ENCODE results near the gene ZRSR2.
"Not testable (repeated sequence)": the region's sequence is repeated elsewhere in the genome, so short reads cannot be mapped to it uniquely, and the experiment has no call there.

The ZRSR2 gene, protein sequence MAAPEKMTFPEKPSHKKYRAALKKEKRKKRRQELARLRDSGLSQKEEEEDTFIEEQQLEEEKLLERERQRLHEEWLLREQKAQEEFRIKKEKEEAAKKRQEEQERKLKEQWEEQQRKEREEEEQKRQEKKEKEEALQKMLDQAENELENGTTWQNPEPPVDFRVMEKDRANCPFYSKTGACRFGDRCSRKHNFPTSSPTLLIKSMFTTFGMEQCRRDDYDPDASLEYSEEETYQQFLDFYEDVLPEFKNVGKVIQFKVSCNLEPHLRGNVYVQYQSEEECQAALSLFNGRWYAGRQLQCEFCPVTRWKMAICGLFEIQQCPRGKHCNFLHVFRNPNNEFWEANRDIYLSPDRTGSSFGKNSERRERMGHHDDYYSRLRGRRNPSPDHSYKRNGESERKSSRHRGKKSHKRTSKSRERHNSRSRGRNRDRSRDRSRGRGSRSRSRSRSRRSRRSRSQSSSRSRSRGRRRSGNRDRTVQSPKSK

DNA sequence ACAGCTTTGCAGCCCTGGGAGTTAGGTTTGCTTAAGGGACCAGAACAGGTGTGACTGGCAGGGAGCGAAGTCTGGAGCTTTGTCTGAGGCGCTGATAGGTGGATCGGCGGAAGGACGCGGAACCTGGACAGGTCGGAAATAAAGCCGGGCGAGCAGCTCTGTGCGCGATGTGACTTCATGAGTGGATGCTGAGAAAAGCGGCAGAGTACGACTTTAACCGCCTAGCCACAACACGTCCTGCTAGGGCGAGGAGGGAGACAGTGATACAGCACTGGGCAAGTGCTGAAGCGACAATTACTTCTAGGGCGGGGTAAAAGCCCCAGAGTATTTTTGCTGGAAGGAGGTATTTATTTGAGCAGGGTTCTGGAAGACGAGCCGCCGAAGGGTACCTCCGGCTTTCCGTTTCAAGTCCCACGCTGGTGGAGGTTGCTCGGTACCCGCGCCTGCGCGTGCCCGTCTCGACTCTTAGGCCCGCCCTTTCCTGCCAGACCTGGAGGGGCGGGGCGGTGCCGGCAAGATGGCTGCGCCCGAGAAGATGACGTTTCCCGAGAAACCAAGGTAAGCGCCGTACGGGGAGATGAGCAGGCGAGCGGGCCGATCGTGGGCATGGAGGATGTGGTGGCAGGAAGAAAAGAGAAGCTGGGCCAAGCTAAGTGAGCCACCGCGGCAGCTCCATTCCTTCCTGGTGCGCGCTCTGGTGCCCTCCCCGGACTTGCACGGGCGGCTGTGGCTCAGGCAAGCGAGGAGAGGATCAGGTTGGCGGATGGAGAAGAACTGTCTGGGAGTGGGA is at the start of gene ZRSR2:
ZRSR2 (plus strand) TSS at position 506 of the 790 bp plus-strand sequence; CDS start at position 518, 12 bp downstream.
- H3K4me3 ChIP-seq (ENCODE audit: low read depth, low read length): peak within 1 kb of the TSS; percentile 75
- TF ChIP-seq, protein P1, sequence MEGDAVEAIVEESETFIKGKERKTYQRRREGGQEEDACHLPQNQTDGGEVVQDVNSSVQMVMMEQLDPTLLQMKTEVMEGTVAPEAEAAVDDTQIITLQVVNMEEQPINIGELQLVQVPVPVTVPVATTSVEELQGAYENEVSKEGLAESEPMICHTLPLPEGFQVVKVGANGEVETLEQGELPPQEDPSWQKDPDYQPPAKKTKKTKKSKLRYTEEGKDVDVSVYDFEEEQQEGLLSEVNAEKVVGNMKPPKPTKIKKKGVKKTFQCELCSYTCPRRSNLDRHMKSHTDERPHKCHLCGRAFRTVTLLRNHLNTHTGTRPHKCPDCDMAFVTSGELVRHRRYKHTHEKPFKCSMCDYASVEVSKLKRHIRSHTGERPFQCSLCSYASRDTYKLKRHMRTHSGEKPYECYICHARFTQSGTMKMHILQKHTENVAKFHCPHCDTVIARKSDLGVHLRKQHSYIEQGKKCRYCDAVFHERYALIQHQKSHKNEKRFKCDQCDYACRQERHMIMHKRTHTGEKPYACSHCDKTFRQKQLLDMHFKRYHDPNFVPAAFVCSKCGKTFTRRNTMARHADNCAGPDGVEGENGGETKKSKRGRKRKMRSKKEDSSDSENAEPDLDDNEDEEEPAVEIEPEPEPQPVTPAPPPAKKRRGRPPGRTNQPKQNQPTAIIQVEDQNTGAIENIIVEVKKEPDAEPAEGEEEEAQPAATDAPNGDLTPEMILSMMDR (IDR thresholded peaks at IDR 0.05; ENCODE audit: low read depth, low read length, missing control alignments): no peak
- in situ Hi-C loops (cut with HindIII; ENCODE audit: low sequenced_read_pairs): no loop called here
- DNase-seq (ENCODE audit: low read depth): peak; percentile 53

DNA sequence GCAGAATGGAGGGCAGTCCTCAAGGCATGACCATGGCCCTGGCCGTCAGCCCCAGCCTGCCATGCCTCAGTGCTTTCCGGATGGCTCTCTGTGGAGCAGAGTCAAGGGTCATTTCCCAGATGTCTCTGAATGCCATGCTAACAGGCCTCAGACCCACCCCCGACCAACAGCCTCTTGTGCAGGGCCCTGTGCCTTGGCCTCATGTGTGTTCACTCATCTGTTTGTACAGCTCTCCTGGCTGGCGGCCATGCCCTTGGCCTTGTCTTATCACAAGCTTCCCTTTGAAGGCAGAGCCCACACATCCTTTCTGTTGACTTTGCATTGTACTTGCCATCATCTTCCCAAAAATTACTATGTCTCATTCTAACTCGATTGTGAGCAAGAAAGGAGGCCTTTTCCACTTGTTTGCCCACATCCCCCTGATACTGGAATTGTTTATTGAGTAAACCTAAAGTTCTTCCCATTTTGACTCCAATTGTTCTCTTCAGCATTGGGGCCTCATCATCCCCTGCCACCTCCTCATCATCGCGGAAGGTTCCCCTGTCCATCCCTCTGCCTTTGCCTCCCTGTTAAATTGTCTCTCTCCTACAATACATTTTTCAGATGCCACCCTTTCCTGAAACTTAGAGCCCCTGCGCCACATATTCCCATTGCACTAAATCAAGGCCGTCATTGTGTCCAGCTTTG is 46.0 kb upstream of the ZRSR2 start:
- in situ Hi-C loops (cut with HindIII; ENCODE audit: low sequenced_read_pairs): no loop called here
- TF ChIP-seq, protein P1 (IDR thresholded peaks at IDR 0.05; ENCODE audit: low read depth, low read length, missing control alignments): no peak
- no peak for DNase-seq (ENCODE audit: low read depth)

DNA sequence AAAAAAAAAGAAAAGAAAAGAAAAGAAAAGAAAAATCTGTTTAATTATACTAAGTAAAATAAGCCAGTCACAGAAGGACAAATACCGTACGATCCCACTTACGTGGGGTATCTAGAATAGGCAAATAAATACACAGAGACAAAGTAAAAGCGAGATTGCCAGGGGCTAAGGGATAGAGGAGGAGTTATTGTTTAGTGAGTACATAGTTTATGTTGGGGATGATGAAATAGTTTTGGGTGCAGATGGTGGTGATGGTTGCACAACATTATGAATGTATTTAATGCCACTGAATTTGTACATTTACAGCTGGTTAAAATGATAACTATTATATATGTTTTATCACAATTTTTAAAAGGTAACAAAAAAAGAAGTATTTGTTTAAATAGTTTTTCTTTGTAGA is 45.1 kb upstream of the ZRSR2 start:
- TF ChIP-seq, protein P1 (IDR thresholded peaks at IDR 0.05; ENCODE audit: low read depth, low read length, missing control alignments): no peak
- H3K4me3 ChIP-seq (ENCODE audit: low read depth, low read length): no peak overlapping the region
- in situ Hi-C loops (cut with HindIII; ENCODE audit: low sequenced_read_pairs): no loop called here
- DNase-seq (ENCODE audit: low read depth): no peak

More for the DNA sequence above, 46.0 kb upstream of the ZRSR2 start:
- H3K4me3 ChIP-seq (ENCODE audit: low read depth, low read length): no peak overlapping the region

DNA sequence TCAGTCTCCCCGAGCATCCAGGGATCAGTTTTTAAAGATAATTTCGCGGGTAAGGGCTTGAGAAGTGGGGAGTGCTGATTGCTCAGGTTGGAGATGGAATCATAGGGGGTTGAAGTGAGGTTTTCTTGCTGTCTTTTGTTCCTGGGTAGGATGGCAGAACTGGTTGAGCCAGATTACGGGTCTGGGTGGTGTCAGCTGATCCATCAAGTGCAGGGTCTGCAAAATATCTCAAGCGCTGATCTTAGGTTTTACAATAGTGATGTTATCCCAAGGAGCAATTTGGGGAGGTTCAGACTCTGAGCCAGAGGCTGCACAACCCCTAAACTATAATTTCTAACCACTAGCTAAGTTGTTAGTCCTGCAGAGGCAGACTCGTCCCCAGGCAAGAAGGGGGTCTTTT is 43.6 kb upstream of the ZRSR2 start:
- H3K4me3 ChIP-seq (ENCODE audit: low read depth, low read length); DNase-seq (ENCODE audit: low read depth); in situ Hi-C loops (cut with HindIII; ENCODE audit: low sequenced_read_pairs): not testable (repeated sequence)

DNA sequence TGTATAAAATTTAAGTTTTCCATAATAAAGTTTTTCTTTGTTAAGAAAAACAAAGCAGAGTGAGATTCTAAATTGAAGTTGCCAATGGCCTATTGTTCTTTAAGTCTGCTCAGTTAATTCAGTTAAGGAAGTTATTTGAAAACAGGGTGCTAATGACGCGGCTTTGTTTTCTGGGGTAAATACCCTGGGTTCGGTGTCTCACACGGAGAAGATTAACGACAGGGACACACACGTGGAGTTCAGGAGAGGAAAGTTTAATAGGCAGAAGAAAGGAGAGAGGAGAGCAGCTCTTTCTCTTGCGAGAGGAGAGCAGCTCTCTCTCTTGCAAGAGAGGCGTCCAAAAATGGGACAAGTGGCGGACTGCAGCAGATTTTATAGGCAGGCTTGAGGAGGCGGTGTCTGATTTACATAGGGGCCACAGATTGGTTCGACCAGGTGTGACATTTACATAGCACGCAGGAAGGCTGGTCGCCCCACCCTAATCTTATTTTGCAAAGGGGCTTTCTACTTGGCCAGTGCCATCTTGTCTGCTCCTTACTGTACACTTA is 42.6 kb upstream of the ZRSR2 start:
- no peak for DNase-seq (ENCODE audit: low read depth)
- TF ChIP-seq, protein P1 (IDR thresholded peaks at IDR 0.05; ENCODE audit: low read depth, low read length, missing control alignments): no peak
- in situ Hi-C loops (cut with HindIII; ENCODE audit: low sequenced_read_pairs): no loop called here
- no peak overlapping the region for H3K4me3 ChIP-seq (ENCODE audit: low read depth, low read length)

DNA sequence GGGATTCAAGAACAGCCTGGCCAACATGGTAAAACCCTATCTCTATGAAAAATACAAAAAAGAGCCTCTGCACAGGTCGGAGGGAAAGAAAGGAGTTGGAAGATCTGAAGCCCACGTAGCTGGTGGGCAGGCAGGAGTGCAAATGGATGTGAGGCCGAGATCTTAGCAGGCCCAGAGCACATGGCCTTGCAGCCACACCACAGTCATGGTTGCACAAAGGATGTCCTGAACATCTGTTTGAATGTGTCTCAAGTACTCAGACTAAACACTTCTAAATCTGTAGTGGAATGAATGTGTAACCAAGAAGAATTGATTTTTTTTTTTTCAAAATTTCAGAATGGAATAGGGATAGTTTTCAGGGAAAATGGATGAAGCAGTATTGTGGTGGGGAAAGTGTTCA is 41.4 kb upstream of the ZRSR2 start:
- H3K4me3 ChIP-seq (ENCODE audit: low read depth, low read length): no peak overlapping the region
- DNase-seq (ENCODE audit: low read depth): no peak
- in situ Hi-C loops (cut with HindIII; ENCODE audit: low sequenced_read_pairs): no loop called here
- TF ChIP-seq, protein P1 (IDR thresholded peaks at IDR 0.05; ENCODE audit: low read depth, low read length, missing control alignments): no peak
